ENCODE data around the gene SOCS7.

The SOCS7 gene

GRCh38 chr17:38351412-38352222 is at the start of gene SOCS7:
Gene SOCS7 (plus strand): TSS chr17:38351844. CDS start chr17:38352053, 209 bp downstream.
- ATAC-seq (peak; percentile 96), DNase-seq (peak; percentile 98)

GRCh38 chr17:38315497-38315896 is 36.1 kb upstream of the SOCS7 start:
- ATAC-seq (no peak), DNase-seq (no peak)

- no peak for ATAC-seq
- DNase-seq, result no peak
These were observed 34.6 kb upstream of the SOCS7 start for GRCh38 chr17:38317081-38317480.

GRCh38 chr17:38320482-38320881 is 31.2 kb upstream of the SOCS7 start:
- no peak for DNase-seq
- no peak for ATAC-seq

DNA sequence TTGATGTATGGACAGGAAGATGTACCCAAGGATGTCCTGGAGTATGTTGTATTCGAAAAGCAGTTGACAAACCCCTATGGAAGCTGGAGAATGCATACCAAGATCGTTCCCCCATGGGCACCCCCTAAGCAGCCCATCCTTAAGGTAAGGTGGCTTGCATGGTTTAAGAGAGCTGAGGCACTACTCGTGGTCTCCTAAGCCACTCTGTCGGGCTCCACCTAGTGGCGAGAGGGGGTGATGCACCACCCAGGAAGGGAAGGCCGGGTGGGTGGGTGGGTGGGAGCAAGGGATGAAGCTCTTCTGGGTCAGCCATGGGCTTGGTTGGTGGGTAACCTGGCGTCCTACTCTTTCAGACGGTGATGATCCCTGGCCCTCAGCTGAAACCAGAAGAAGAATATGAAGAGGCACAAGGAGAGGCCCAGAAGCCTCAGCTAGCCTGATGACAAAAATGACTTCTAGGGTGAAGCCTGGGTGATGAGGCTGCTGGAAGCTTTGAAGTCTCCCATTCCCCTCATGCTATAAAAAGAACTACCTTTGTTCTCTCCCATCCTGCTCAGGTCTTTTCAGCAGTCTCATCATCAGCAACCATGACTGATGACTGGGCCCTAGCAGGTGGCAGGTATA is 29.4 kb upstream of the SOCS7 start:
- DNase-seq (peak; percentile 81), ATAC-seq (peak; percentile 71)

- ATAC-seq (no peak), DNase-seq (no peak)
These were observed 28.7 kb upstream of the SOCS7 start for GRCh38 chr17:38322897-38323296.

GRCh38 chr17:38324141-38324697 is 27.4 kb upstream of the SOCS7 start:
- no peak for DNase-seq
- no peak for ATAC-seq

GRCh38 chr17:38324772-38325171 is 26.9 kb upstream of the SOCS7 start:
- DNase-seq (no peak), ATAC-seq (no peak)

- DNase-seq, result no peak
- no peak for ATAC-seq
These were observed 26.3 kb upstream of the SOCS7 start for GRCh38 chr17:38325221-38325851.

DNA sequence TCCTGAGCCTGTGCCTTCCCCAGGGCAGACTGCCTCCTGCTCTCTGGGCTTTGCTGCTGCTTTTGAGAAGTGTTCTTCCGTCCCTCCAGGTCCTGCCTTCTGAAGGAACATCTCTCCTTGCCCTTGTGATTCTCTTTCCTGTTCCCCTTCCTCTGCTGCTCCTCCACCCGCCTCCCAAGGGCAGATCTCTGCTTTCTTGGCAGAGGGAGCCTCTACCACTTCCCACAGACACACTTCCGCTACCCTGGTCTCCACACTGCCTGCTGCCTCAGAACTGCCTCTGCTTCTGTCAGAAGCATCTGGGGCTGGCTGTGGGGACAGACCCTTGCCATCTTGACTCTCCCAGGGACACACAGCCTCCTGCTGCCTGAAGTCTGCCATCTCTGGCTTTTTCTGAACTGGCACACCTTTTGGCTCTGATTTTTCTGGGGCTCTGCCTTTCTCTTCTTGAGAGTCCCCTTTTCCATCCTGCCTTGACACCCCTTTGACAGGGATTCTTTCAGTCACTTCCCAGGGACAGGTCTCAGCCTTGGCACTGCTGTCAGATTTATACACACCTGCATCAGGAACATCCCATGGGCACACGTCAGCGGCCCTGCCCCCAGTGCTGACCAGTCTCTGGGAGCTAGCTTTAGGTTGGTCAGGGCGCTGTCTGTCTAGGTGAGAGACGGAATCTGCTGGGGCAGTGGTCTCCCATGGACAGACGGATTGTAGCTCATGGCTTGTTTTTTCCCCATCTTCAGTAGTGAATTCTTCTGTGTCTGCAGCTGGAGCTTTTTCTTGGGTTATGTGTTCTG is 24.4 kb upstream of the SOCS7 start:
- ATAC-seq, result no peak
- DNase-seq, result no peak

DNA sequence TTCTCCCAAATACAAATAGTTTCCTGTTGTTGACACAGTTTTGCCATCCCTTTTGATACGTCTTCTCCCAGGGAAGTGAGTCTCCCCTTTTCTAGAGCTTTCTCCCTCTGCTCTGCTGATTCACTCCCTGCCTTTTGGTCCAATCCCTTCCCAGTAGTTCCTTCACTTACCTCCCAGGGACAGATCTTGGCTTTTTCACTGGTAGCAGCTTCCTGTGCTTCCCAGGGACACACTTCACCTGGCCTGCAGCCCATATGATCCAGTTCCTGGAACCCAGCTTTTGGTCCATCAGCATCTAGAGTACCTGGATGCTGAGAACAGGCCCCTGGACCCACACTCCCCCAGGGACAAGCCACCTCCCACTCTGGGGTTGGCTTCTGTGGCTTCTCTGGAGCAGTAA is 23.7 kb upstream of the SOCS7 start:
- no peak for DNase-seq
- ATAC-seq, result no peak

- ATAC-seq (no peak), DNase-seq (no peak)
These were observed 23.0 kb upstream of the SOCS7 start for GRCh38 chr17:38328620-38329019.

DNA sequence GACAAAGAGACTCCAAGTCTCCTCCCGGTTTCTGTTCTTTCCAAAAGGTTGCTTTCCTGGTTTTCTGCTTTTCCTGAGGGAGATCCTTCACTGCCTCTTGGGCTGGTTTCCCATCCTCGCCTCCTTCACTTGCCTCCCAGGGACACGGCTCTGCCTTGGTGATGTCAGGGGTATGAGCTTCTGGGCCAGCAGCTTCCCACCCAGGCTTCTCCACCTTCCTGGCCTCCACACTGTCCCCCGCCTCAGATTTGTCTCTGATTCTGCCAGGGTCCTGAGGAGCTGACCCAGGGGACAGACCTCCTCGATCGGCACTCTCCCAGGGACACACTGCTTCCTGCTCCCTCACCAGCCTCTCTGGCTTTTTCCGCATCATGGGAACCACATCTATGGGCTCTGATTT is 22.4 kb upstream of the SOCS7 start:
- ATAC-seq (no peak), DNase-seq (no peak)

- no peak for ATAC-seq
- DNase-seq, result no peak
These were observed 21.6 kb upstream of the SOCS7 start for GRCh38 chr17:38329808-38330730.

DNA sequence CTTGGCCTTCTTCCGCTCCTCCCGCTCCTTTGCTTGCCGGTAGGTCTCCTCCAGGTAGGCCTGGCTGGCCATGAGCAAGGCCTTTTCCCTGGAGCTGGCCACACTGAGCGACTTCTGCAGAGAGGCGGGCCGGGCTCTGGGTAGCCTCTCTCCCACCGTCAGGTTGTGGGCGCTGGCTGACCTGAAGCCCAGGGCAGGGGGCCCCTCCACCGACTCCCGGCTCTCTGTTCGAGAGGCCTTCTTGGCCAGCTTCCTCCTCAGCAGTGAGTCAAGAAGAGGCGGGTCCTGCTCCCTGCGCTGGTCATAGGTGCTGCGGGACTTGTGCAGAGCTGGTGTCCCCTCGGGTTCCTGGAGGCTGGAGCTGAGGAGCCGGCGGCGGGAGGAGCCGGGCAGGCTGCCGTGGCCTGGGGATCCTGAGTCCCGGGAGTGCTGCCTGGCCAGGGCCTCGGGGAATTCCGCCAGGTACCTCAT is 20.7 kb upstream of the SOCS7 start:
- ATAC-seq (no peak), DNase-seq (no peak)

DNA sequence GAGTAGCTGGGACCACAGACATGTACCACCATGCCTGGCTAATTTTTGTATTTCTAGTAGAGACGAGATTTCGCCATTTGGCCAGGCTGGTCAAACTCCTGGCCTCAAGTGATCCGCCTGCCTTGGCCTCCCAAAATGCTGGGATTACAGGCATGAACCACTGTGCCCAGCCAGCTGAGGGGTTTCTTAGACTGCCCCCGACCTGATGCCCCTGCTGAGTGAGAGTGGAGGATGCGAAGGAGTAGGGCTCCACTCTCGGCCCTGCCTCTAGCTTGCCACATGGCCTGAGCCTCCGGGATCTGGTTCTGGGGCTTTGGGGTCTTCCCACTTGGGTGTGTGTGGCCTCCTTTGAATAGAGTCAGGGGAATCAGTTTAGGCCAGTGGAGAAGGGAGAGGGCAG is 18.9 kb upstream of the SOCS7 start:
- no peak for DNase-seq
- ATAC-seq, result no peak

DNA sequence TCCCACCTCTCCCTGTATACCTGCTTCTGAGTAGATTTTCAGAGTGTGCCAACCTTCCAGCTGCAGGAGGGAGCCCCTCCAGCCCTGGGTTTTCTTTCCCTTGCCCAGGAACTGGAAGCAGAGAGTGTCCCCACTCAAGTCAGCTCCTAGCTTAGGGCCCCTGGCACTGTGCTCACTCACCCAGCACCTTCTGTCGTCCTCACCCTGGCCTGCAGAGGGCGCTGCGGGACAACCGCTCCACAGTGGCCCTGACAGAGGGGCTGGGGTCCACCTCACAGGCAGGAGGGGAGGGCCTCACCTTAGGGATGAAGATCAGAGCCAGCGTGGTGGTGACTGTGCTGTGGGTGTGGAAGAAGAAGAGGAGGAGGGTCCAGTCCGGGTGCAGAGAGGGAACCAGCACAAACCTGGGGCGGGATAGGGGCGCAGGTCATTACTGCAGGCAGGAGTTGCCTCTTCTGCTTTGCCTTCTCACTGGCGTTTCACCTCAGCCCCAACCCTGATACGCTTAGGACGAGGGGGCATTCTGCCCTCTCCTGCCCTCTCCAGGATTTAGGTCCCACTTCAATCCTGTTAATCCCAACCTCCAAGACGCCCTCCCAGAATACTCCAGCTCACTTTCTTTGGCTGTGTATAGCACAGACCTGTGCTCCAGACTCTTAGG is 17.9 kb upstream of the SOCS7 start:
- peak; percentile 70 for DNase-seq
- peak; percentile 38 for ATAC-seq

DNA sequence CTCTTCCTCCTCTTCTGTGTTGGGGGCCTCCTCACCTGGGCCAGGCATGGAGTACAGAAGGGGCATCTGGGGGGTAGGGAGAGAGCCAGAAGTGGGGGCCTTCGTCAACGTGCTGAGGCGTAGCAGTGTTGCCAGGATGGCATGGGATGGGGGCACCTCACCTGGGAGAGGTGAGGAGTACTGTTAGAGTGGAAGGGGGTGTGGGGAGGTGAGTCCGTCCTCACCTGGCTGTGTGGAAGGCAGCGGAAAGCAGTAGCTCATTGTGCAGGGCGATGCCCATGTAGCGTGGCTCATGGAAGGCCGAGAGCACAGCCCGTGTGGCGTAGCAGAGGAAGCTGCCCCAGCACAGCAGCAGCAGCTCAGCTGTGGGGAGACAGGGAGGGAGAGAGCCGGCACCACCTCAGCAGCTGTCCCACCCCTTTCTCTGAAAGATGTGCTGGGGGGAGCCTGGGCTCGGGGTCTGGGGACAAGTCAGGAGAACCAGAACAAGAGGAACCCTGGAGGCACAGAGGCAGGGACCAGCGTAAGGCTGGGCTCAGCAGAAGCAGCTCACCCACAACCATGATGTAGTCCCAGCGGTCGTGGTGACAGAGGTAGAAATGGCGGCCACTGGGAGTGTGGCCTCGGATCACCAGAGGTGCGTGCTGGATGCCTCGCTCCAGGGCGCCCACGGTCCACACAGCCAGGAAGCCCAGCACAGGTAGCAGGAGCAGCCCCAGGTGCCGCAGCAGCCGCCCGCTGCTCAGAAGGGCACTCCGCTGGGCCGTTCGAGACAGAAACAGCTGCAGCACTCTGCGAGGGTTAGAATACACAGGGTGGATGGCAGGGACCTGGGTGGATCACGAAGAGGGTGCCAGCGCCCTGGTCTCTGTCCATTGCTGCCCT is 16.9 kb upstream of the SOCS7 start:
- no peak for DNase-seq
- ATAC-seq, result no peak

DNA sequence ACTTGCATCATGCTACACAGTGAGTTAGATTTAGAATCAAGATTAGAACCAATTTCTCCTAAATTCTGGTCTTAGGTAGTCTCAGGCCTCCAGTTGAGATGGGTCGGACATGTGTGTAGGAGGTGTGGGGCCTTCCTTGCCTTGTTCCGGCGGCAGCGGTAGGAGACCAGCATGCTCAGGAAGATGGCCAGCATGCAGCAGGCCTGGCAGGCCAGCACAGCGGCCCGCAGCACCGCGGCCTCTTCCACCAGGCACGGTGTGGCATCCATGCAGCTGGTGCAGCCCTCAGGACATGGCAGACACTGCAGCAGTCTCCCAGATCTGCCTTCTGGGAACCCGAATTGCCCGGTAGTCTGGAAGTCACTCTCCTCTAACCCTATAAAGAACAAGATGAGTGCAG is 14.8 kb upstream of the SOCS7 start:
- DNase-seq, result no peak
- ATAC-seq, result no peak
